22Rv1 (cell line): ENCODE data around the gene UBLCP1.

Experiments used
- ZFX ChIP-seq: fragments of 450-650 bp; IDR thresholded peaks from 2 replicates; pipeline ENCODE4 v1.6.1; 2017; ENCODE audit warnings: antibody characterized with exemption, borderline replicate concordance
- TF ChIP-seq, protein P1 (sequence below): fragments of 450-650 bp; IDR thresholded peaks from 2 replicates; pipeline ENCODE4 v1.5.1; 2017; ENCODE audit warnings: mild to moderate bottlenecking

DNA sequence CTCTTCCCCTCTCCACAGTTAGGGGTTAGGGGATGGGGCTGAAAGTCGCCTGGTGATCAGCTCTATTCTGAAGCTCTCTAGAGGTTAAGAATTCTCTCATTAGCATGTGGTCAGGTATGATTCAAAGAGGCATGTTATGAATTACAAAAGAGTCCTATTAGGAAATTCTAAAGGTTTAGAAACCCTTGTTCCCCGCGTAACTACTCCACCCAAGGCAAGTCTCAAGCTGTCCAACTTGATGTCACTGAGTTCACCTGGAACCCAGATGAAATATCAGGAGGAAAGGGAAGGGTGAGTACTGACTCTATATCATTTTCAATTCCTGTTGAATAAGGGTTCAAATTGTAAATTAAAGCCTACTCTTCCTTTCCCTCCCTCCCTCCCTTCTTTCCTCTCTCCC lies 35.6 kb upstream of the UBLCP1 start:
- TF ChIP-seq, protein P1, sequence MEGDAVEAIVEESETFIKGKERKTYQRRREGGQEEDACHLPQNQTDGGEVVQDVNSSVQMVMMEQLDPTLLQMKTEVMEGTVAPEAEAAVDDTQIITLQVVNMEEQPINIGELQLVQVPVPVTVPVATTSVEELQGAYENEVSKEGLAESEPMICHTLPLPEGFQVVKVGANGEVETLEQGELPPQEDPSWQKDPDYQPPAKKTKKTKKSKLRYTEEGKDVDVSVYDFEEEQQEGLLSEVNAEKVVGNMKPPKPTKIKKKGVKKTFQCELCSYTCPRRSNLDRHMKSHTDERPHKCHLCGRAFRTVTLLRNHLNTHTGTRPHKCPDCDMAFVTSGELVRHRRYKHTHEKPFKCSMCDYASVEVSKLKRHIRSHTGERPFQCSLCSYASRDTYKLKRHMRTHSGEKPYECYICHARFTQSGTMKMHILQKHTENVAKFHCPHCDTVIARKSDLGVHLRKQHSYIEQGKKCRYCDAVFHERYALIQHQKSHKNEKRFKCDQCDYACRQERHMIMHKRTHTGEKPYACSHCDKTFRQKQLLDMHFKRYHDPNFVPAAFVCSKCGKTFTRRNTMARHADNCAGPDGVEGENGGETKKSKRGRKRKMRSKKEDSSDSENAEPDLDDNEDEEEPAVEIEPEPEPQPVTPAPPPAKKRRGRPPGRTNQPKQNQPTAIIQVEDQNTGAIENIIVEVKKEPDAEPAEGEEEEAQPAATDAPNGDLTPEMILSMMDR, result no peak
- TF ChIP-seq ZFX, result no peak
